SK-N-SH (cell line): Measurements from ENCODE around the gene NDRG2. TPM values are rescaled to one million over a fixed set of nuclear protein-coding genes. Genes with fewer than 3 reads are reported as not detected.

ENCODE experiments used
- CTCF ChIA-PET: fragments of 300-600, 350-600 bp; formaldehyde crosslinking; extraction: SDS; loops from one replicate; lab custom pipeline; 2021; lab: Yijun Ruan, JAX
- POLR2A ChIA-PET: fragments of 350-600 bp; sonication (Branson Sonifier 250); formaldehyde crosslinking; extraction: SDS; loops from one replicate; lab custom pipeline; 2020; ENCODE audit warnings: antibody characterized with exemption, inconsistent platforms; lab: Yijun Ruan, JAX
- DNase-seq: peaks from one replicate; pipeline ENCODE4 v3.0.0; 2012
- H2AFZ ChIP-seq: fragments of 200-600 bp; sonication (generic); 2 replicates; pipeline ENCODE4 v1.8.1; 2016; ENCODE audit warnings: antibody characterized with exemption, mild to moderate bottlenecking, low read depth
- H3F3A ChIP-seq: fragments of 200-600 bp; sonication (generic); replicated peaks from 2 replicates; pipeline ENCODE3; 2016; ENCODE audit warnings: antibody characterized with exemption, mild to moderate bottlenecking; ENCODE audit not compliant: insufficient read depth
- H3K27ac ChIP-seq, 2 experiments: fragments of 200-500 bp in 1 of 2; fragments of 200-600 bp in 1 of 2; sonication (Bioruptor generic) in 1 of 2; sonication (generic), shearing (Covaris generic) in 1 of 2; 2 replicates each; pipeline versions ENCODE4 v1.5.1 to v1.6.1; 2014 to 2016; ENCODE audit warnings: low read depth in 2 of 2, inconsistent platforms in 1 of 2, low read length in 1 of 2, mild to moderate bottlenecking in 1 of 2, mixed read lengths in 1 of 2
- H3K27me3 ChIP-seq: fragments of 200-600 bp; sonication (generic), shearing (Covaris generic); 2 replicates; pipeline ENCODE4 v1.6.1; 2016; ENCODE audit warnings: mixed run types; ENCODE audit not compliant: insufficient read depth
- H3K36me3 ChIP-seq, 2 experiments: fragments of 200-500 bp in 1 of 2; fragments of 200-600 bp in 1 of 2; sonication (Bioruptor generic) in 1 of 2; sonication (generic) in 1 of 2; replicated peaks in 1 of 2; 2 replicates each; pipeline versions ENCODE3 to v1.5.1; 2014 to 2016; ENCODE audit warnings: low read length in 1 of 2, mild to moderate bottlenecking in 1 of 2; ENCODE audit not compliant: insufficient read depth in 2 of 2, control insufficient read depth in 1 of 2
- H3K4me1 ChIP-seq, 2 experiments: fragments of 200-500 bp in 1 of 2; fragments of 200-600 bp in 1 of 2; sonication (Bioruptor generic) in 1 of 2; sonication (generic), shearing (Covaris generic) in 1 of 2; 2 replicates each; pipeline versions ENCODE4 v1.5.1 to v1.6.1; 2014 to 2016; ENCODE audit warnings: low read depth in 1 of 2, low read length in 1 of 2, mixed run types in 1 of 2; ENCODE audit not compliant: insufficient read depth in 2 of 2, control insufficient read depth in 1 of 2
- H3K4me2 ChIP-seq: fragments of 200-600 bp; sonication (generic), shearing (Covaris generic); 2 replicates; pipeline ENCODE4 v1.6.1; 2017; ENCODE audit warnings: mixed run types
- H3K4me3 ChIP-seq, 2 experiments: fragments of 200-500 bp in 1 of 2; fragments of 200-600 bp in 1 of 2; sonication (Bioruptor generic) in 1 of 2; sonication (generic), shearing (Covaris generic) in 1 of 2; 2 replicates each; pipeline versions ENCODE4 v1.5.1 to v1.8.1; 2014 to 2016; ENCODE audit warnings: low read depth in 2 of 2, inconsistent platforms in 1 of 2, low read length in 1 of 2, mild to moderate bottlenecking in 1 of 2, mixed read lengths in 1 of 2, moderate library complexity in 1 of 2
- H3K79me2 ChIP-seq: fragments of 200-600 bp; sonication (generic); 2 replicates; pipeline ENCODE4 v1.8.1; 2017; ENCODE audit warnings: mild to moderate bottlenecking; ENCODE audit not compliant: insufficient read depth
- H3K9ac ChIP-seq: fragments of 200-600 bp; sonication (generic); 2 replicates; pipeline ENCODE4 v1.6.1; 2017; ENCODE audit warnings: mixed run types
- H3K9me2 ChIP-seq: fragments of 200-600 bp; sonication (generic); 2 replicates; pipeline ENCODE4 v1.6.1; 2017; ENCODE audit warnings: mixed run types
- H3K9me3 ChIP-seq: fragments of 200-600 bp; sonication (generic); 2 replicates; pipeline ENCODE4 v1.6.1; 2017; ENCODE audit warnings: mixed run types, mild to moderate bottlenecking, moderate library complexity
- H4K20me1 ChIP-seq: fragments of 200-600 bp; sonication (generic); 2 replicates; pipeline ENCODE4 v1.6.1; 2017; ENCODE audit warnings: mild to moderate bottlenecking, mixed run types; ENCODE audit not compliant: insufficient read depth
- CHD2 ChIP-seq: fragments of 150-350 bp; IDR thresholded peaks from 2 replicates; pipeline ENCODE4 v1.6.1; 2018; ENCODE audit warnings: low read length; ENCODE audit not compliant: partially characterized antibody
- CTCF ChIP-seq: fragments of 200-600 bp; sonication (generic); IDR thresholded peaks from 2 replicates; pipeline ENCODE4 v1.6.1; 2017; ENCODE audit warnings: antibody characterized with exemption, mild to moderate bottlenecking, moderate library complexity
- EP300 ChIP-seq, 2 experiments: IDR thresholded peaks; 2 replicates each; pipeline versions ENCODE4 v1.4.0 to v1.6.1; 2012; ENCODE audit warnings: borderline replicate concordance in 1 of 2, low read depth in 1 of 2, low read length in 1 of 2
- EZH2phosphoT487 ChIP-seq: fragments of 200-600 bp; sonication (generic); IDR thresholded peaks from 2 replicates; pipeline ENCODE4 v1.6.1; 2017; ENCODE audit warnings: low read depth, mixed run types, mild to moderate bottlenecking, antibody characterized with exemption, moderate library complexity, borderline replicate concordance
- FOSL2 ChIP-seq: IDR thresholded peaks from 2 replicates; pipeline ENCODE4 v1.4.0; 2012; ENCODE audit warnings: low read depth, mild to moderate bottlenecking, moderate library complexity, borderline replicate concordance
- FOXJ3 ChIP-seq: sonication (generic); formaldehyde crosslinking; IDR thresholded peaks from 2 replicates; pipeline ENCODE4 v1.5.1; 2020; ENCODE audit warnings: mild to moderate bottlenecking, missing genetic modification reagents
- GABPA ChIP-seq: IDR thresholded peaks from 2 replicates; pipeline ENCODE4 v1.4.0; 2012; ENCODE audit warnings: low read depth, mild to moderate bottlenecking
- GATA2 ChIP-seq: sonication (generic); formaldehyde crosslinking; IDR thresholded peaks from 2 replicates; pipeline ENCODE4 v1.5.0; 2020; ENCODE audit warnings: mild to moderate bottlenecking, missing genetic modification reagents
- IRF3 ChIP-seq: fragments of 150-350 bp; IDR thresholded peaks from 2 replicates; pipeline ENCODE4 v1.6.1; 2016; ENCODE audit warnings: mild to moderate bottlenecking, low read depth, low read length
- MAX ChIP-seq: IDR thresholded peaks from 2 replicates; pipeline ENCODE4 v1.4.0; 2012; ENCODE audit warnings: low read depth
- NRF1 ChIP-seq: IDR thresholded peaks from 2 replicates; pipeline ENCODE4 v1.6.1; 2012; ENCODE audit warnings: low read depth, mild to moderate bottlenecking, low read length
- PBX3 ChIP-seq: IDR thresholded peaks from 2 replicates; pipeline ENCODE4; 2012
- RAD21 ChIP-seq: IDR thresholded peaks from 2 replicates; pipeline ENCODE4 v1.6.1; 2012; ENCODE audit warnings: mild to moderate bottlenecking, low read length
- RFX5 ChIP-seq: IDR thresholded peaks from 2 replicates; pipeline ENCODE4 v1.6.1; 2012; ENCODE audit warnings: mild to moderate bottlenecking, improper control_type of control experiment, low read length
- RXRA ChIP-seq: IDR thresholded peaks from 2 replicates; pipeline ENCODE4 v1.4.0; 2012; ENCODE audit warnings: low read depth, mild to moderate bottlenecking, borderline replicate concordance
- SIN3A ChIP-seq: IDR thresholded peaks from 2 replicates; pipeline ENCODE4 v1.6.1; 2012; ENCODE audit warnings: low read depth, mild to moderate bottlenecking, low read length, moderate library complexity, borderline replicate concordance
- SMC3 ChIP-seq: IDR thresholded peaks from 2 replicates; pipeline ENCODE4 v1.6.1; 2012; ENCODE audit warnings: low read depth, low read length, improper control_type of control experiment
- TAF1 ChIP-seq: IDR thresholded peaks from 2 replicates; pipeline ENCODE4 v1.6.1; 2012; ENCODE audit warnings: low read depth, mild to moderate bottlenecking, low read length, moderate library complexity, borderline replicate concordance
- TCF12 ChIP-seq: IDR thresholded peaks from 2 replicates; pipeline ENCODE4 v1.4.0; 2012
- TEAD4 ChIP-seq: IDR thresholded peaks from 2 replicates; pipeline ENCODE4 v1.4.0; 2012; ENCODE audit warnings: mild to moderate bottlenecking, borderline replicate concordance; ENCODE audit not compliant: insufficient read depth
- YY1 ChIP-seq: IDR thresholded peaks from 2 replicates; pipeline ENCODE4 v1.4.0; 2012; ENCODE audit warnings: low read depth, mild to moderate bottlenecking
- ZBTB33 ChIP-seq: IDR thresholded peaks from 2 replicates; pipeline ENCODE4 v1.4.0; 2012; ENCODE audit warnings: low read depth, borderline replicate concordance
- WGBS: methylation state at CpG from one replicate; pipeline ENCODE4 v1.1.6; 2017; ENCODE audit warnings: low lambda C conversion rate; 5-methylcytosine and 5-hydroxymethylcytosine counted together
- polyA plus RNA-seq, 3 experiments: library from polyadenylated mRNA; depleted of rRNA; stranded (reverse); fragments of >200 nt; gene quantifications; 2 replicates each; pipeline ENCODE4 v1.2.3, GENCODE V29; 2012

Gene NDRG2
- polyA plus RNA-seq, 1 of the 3 experiments (the other 2 are of a cell fraction) = 15.8 TPM

GRCh38 chr14:20989787-20990600 is 34.9 kb downstream of the NDRG2 start, which contains the start of gene METTL17:
Gene METTL17, plus strand, starts transcription at chr14:20989980. Its CDS starts 23 bp downstream, at chr14:20990003.
- ChIA-PET CTCF (interaction anchor here (1.1 to 2.0 kb wide), 4 partner anchors 19 to 114 kb away, joined by 3 to 8 read pairs (median 6); partner anchors contain the start of gene TMEM253), POLR2A (no interaction called here)
- no peaks in the 10 kb centered on the region for H3K27me3 ChIP-seq
- peaks cover 28 to 41% of the 10 kb centered on the region in 2 experiments for H3K36me3 ChIP-seq
- H2AFZ ChIP-seq = peak within 1 kb of the TSS; percentile 91
- H3K27ac ChIP-seq = peak within 1 kb of the TSS; percentile 59 to 84
- peak within 1 kb of the TSS; percentile 95 to 100 for H3K4me3 ChIP-seq
- peaks cover 30% of the 10 kb centered on the region for H3K79me2 ChIP-seq
- H3K4me1 ChIP-seq = peaks cover 10 to 29% of the 10 kb centered on the region in 2 experiments
- no peaks in the 10 kb centered on the region for H3K9me2 ChIP-seq
- 0 out of 2 replicates have a peak, but pooled peaks cover 6% of the 10 kb centered on the region for H4K20me1 ChIP-seq
- peaks cover 13% of the 10 kb centered on the region for H3F3A ChIP-seq
- peak within 1 kb of the TSS; percentile 77 for H3K9ac ChIP-seq
- no peaks in the 10 kb centered on the region for H3K9me3 ChIP-seq
- 3% methylated on average over 31 of the region's 42 CpGs for WGBS
- H3K4me2 ChIP-seq = peak within 1 kb of the TSS; percentile 94
- peak; percentile 85 for DNase-seq
- TF ChIP-seq GABPA (peak; percentile 98), SMC3 (no peak), IRF3 (peak; percentile 94), EP300 (IDR thresholded peaks at IDR 0.05; ENCODE audit: borderline replicate concordance in 1 of 2, low read depth in 1 of 2, low read length in 1 of 2) (no peak), MAX (no peak; the same call in none of the 2 replicates), EZH2phosphoT487 (no peak), TAF1 (peak; percentile 78), RFX5 (peak; percentile 61; the same call in 1 of the 2 replicates), YY1 (peak; percentile 94), SIN3A (no peak; the same call in 1 of the 2 replicates), RXRA (no peak), CTCF (peak; percentile 50), TEAD4 (no peak), ZBTB33 (peak; percentile 38; the same call in 1 of the 2 replicates), NRF1 (no peak), CHD2 (peak; percentile 95), GATA2 (no peak), TCF12 (peak; percentile 12; the same call in 1 of the 2 replicates), FOSL2 (no peak), PBX3 (0 out of 2 replicates have a peak, but pooled peaks have one; percentile 32), FOXJ3 (CRISPR knock-in tag) (no peak), RAD21 (peak; percentile 33)
